ENCODE results near the gene PCNX1.
"Not testable (repeated sequence)": the region's sequence is repeated elsewhere in the genome, so short reads cannot be mapped to it uniquely, and the experiment has no call there.

PCNX1 gene

GRCh38 chr14:70916300-70916699, 9.0 kb downstream of the PCNX1 start:
- no peak for DNase-seq (ENCODE audit: low spot score)

DNA sequence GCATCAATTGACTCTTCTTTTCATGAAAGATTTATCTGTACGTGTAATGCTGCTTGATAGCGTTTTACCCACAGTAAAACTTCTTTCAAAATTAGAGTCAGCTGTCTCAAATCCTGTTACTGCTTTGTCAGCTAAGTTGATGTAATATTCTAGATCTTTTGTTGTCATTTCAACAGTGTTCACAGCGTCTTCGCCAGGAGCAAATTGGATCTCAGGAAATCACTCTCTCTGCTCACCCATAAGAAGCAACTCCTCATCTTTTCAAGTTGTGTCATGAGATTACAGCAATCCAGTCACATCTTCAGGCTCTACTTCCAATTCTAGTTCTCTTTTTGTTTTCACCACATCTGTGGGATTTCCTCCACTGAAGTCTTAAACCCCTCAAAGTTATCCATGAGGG, 9.5 kb downstream of the PCNX1 start:
- DNase-seq (ENCODE audit: low spot score): no peak

DNA sequence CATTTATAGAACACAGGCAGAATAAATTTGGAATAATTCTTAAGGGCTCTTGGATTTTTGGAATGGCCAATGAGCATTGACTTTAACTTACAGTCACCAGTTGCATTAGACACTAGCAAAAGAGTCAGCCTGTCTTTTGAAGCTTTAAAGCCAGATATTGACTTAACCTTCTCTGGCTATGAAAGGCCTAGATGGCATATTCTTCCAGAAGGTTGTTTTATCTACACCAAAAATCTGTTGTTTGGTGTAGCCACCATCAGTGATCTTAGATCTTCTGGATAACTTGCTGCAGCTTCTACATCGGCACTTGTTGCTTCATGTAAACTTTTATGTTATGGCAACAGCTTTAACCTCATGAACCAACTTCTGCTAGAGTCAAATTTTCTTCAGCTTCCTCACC, 10.4 kb downstream of the PCNX1 start:
- no peak for DNase-seq (ENCODE audit: low spot score)

DNA sequence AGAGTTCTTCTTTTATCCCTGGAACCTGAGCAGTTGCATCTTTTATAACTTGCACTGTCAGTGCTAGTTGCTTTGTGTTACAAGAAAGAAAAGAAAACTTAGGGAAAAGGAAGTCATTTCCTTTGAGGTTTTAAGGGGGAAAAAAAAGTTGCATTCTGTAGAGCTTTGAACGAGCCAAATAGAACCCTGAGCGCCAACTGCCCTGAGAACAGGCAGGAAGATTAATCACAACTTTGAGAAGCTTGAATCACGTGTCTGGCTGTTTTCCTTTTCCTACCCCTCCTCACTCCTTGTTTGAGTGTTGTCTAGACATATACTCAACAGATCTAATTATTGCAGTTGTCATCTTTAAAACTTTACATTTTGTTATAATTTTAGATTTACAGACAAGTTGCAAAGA, 12.5 kb downstream of the PCNX1 start:
- no peak for DNase-seq (ENCODE audit: low spot score)

- DNase-seq (ENCODE audit: low spot score): no peak
Measured at GRCh38 chr14:70920608-70921007, 13.3 kb downstream of the PCNX1 start.

DNA sequence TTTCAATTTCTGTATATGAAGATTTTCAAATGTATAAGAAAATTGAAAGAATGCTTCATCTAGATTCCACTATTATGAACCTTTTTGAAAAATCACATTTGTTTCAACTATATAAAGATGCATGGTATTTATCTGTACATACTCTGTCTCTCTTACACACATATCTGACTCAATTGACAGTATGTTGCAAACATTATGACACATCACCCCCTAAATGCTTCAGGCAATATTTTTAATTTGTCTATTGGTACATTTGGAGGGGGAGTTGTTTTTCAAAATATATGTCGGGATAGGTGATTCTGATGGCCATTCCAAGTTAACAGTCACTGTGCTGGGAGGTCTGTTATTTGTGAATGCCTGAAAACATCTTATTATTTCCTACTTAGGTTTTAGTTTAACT, 14.4 kb downstream of the PCNX1 start:
- DNase-seq (ENCODE audit: low spot score): no peak

DNA sequence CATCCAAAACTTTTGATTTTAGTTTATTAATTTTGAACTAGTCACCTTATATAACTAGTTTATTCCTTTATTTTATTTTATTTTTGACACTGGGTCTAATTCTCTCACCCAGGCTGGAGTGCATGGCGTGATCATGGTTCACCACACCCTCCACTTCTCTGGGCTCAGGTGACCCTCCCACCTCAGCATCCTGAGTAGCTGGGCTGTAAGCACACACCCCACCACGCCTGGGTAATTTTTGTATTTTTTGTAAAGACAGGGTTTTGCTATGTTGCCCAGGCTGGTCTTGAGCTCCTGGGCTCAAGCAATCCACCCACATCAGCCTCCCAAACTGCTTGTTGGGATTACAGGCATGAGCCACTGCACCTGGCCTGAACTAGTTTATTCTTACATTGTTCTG, 17.3 kb downstream of the PCNX1 start:
- no peak for DNase-seq (ENCODE audit: low spot score)

- DNase-seq (ENCODE audit: low spot score): no peak
Measured at GRCh38 chr14:70926235-70926830, 19.1 kb downstream of the PCNX1 start.

DNA sequence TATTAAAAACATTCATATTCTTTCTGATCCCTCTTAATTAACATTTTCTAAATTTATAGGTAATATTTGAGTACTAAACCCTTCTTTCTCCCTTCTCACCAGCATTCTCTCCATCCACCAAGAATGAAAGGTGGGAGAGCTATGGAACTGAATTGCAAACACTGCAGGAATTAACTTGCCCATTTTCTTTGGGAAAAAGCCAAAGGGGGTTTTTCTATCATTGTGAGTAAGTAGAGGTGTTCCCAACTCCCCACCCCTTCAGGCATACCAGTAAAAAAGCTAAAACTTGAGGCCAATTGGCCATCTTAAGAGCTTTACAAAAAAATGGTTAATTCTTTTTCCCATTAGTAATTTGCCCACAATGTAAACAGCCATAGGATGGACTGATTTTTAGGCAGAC, 23.7 kb downstream of the PCNX1 start:
- DNase-seq (ENCODE audit: low spot score): no peak

- no peak for DNase-seq (ENCODE audit: low spot score)
Measured at GRCh38 chr14:70934084-70934483, 26.8 kb downstream of the PCNX1 start.

- peak; percentile 14 for DNase-seq (ENCODE audit: low spot score)
Measured at GRCh38 chr14:70934502-70935134, 27.4 kb downstream of the PCNX1 start.

DNA sequence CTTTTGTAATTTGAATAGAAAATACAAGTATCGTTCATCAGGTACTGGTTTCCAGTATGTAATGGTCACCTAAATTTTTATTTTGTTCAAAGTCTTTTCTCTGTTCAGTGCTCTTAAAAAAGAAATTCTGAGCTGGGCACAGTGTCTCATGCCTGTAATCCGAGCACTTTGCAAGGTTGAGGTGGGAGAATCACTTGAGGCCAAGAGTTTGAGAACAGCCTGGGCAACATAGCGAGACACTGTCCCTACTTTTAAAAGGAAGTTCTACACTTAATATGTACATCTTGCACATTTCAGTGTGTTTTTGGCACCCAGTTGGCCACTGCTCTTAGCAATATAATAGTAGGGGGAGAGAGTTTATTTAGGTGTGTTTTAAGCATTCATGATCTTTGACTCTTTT, 27.9 kb downstream of the PCNX1 start:
- DNase-seq (ENCODE audit: low spot score): no peak

- DNase-seq (ENCODE audit: low spot score): not testable (repeated sequence)
Measured at GRCh38 chr14:70939693-70940092, 32.4 kb downstream of the PCNX1 start.

- not testable (repeated sequence) for DNase-seq (ENCODE audit: low spot score)
Measured at GRCh38 chr14:70941637-70942341, 34.5 kb downstream of the PCNX1 start.

GRCh38 chr14:70942342-70942706, 35.1 kb downstream of the PCNX1 start:
- no peak for DNase-seq (ENCODE audit: low spot score)

DNA sequence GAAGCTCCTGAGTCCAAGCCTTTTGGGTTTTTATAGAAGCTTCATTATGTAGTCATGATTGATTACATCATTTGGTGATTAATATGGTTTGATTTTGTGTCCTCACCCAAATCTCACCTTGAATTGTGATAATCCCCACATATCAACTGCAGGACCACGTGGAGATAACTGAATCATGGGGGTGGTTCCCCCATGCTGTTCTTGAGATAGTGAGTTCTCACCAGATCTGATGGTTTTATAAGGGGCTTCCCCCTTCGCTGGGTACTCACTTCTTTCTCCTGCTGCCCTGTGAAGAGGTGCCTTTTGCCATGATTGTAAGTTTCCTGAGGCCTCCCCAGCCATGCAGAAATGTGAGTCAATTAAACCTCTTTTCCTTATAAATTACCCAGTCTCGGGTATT, 35.5 kb downstream of the PCNX1 start:
- not testable (repeated sequence) for DNase-seq (ENCODE audit: low spot score)

GRCh38 chr14:70943838-70944237, 36.6 kb downstream of the PCNX1 start:
- DNase-seq (ENCODE audit: low spot score): no peak

DNA sequence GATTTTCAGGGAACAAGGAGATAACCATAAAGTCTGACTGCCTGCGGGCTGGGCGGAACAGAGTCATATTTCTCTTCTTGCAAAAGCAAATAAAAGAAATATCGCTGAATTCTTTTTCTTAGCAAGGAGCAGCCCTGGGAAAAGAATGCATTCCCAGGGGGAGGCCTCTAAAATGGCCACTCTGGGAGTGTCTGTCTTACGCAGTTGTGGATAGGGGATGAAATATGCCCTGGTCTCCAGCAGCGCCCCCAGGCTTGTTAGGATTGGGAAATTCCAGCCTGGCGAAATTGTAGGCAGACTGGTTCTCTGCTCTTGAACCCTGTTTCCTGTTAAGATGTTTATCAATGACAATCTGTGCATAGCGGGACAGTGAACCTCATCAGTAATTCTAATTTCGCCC, 40.5 kb downstream of the PCNX1 start:
- DNase-seq (ENCODE audit: low spot score): no peak

- no peak for DNase-seq (ENCODE audit: low spot score)
Measured at GRCh38 chr14:70952485-70952884, 45.2 kb downstream of the PCNX1 start.

DNA sequence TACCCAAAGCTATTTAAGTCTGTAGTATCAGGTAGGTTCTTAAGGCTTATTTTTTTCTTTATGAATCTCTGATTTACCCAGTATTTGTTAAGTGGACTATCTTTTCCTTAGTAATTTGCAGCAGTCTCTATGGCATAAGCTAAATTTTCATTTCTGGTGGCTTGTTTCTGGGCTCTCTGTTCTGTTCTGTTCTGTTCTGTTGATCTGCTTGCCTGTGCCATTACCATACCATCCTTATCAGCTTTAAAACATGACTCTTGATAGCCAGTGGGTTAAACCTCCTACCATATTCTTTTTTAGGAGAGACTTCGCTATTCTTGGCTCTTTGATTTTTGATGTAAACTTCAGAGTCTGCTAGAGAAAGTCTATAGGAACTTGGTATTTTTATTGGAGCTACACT, 46.8 kb downstream of the PCNX1 start:
- no peak for DNase-seq (ENCODE audit: low spot score)

DNA sequence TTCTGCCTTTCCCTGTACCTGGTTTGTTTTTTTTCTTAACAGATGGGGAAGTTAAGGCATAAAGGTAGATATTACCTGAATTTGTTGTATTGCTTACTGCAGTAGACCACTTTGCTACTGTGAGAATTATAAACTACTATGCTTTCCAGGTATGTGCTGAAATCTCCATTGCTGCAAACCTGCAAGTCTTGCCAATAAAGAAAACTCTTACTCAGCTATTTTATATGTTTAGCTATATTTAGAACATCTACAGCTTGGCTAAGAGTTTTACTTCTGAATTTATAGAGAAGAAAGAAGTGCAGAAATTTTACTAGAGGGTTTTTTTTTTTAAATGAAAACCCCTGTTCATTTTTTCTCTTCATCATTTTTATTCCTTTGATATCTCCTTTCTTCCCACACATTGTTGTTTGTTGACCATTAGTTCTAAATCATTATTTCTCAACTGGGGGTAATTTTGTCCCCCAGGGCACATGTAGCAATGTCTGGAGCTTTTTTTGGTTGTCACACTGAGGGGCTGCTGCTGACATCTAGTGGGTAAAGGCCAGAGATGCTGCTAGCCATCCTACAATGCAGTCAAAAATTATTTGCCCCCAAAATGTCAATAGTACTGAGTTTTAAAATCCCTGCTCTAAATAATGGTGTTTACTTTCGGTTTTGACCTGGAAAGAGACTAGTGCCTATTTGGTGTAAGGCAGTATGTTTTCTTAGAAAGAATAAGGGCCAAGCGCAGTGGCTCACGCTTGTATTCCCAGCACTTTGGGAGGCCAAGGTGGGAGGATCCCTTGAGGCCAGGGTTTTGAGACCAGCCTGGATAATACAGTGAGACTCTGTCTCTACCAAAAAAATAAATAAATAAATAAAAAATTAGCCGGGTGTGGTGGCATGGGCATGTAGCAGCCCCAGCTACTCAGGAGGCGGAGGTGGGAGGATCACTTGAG, 48.6 kb downstream of the PCNX1 start:
- no peak for DNase-seq (ENCODE audit: low spot score)

DNA sequence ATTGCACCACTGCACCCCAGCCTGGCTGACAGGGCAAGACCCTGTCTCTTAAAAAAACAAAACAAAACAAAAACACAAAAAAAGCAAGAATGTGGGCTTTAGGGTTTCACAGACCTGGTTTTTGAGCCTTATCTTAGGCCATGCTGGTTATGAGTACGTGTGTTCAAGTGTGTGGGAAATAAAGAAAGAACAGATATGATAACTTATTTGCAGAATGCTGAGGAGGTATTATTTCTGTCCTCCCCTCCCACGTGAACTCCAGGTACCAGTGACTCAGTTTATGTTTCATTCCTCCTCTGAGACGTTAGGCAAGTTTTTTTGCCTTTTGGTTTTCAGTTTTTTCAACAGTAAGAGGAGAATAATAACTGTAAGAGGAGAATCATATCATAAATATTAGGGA, 49.3 kb downstream of the PCNX1 start:
- no peak for DNase-seq (ENCODE audit: low spot score)

DNA sequence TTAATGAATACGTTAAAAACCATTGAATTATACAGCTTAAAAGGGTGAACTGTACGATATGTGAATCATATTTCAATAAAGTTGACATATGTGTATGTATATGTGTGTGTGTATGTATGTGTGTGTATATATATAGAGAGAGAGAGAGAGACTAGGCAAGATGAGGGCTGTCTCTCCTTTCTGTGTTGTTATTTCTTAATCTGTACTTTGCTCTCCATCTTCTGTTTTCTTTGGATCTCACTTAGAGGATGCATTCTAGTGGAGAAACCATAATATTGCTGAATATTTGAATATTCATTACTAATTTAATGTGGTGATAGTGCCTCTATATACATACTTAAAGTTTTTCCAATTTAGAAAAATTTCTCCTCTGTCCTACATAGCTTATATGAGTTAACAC, 50.5 kb downstream of the PCNX1 start:
- DNase-seq (ENCODE audit: low spot score): no peak

Measured in hepatic stellate cell (primary cell).